ENCODE results near the gene WFS1.

The WFS1 gene

GRCh38 chr4:6324999-6325787 lies 55.5 kb downstream of the WFS1 start:
- no peak for DNase-seq (ENCODE audit: low spot score)

- DNase-seq (ENCODE audit: low spot score): no peak
These were observed 56.2 kb downstream of the WFS1 start for GRCh38 chr4:6325788-6326290.

GRCh38 chr4:6326312-6327060 lies 56.8 kb downstream of the WFS1 start:
- no peak for DNase-seq (ENCODE audit: low spot score)

GRCh38 chr4:6327220-6327917 lies 57.7 kb downstream of the WFS1 start:
- peak; percentile 93 for DNase-seq (ENCODE audit: low spot score)

GRCh38 chr4:6328526-6328925 lies 58.9 kb downstream of the WFS1 start:
- DNase-seq (ENCODE audit: low spot score): no peak

- no peak for DNase-seq (ENCODE audit: low spot score)
These were observed 60.1 kb downstream of the WFS1 start for GRCh38 chr4:6329478-6330383.

GRCh38 chr4:6330384-6330767 lies 60.7 kb downstream of the WFS1 start:
- DNase-seq (ENCODE audit: low spot score): no peak

GRCh38 chr4:6331018-6331417 lies 61.4 kb downstream of the WFS1 start:
- DNase-seq (ENCODE audit: low spot score): no peak

GRCh38 chr4:6331468-6331867 lies 61.8 kb downstream of the WFS1 start:
- no peak for DNase-seq (ENCODE audit: low spot score)

GRCh38 chr4:6332042-6332668 lies 62.5 kb downstream of the WFS1 start:
- peak; percentile 78 for DNase-seq (ENCODE audit: low spot score)

GRCh38 chr4:6332669-6333050 lies 63.0 kb downstream of the WFS1 start:
- no peak for DNase-seq (ENCODE audit: low spot score)

GRCh38 chr4:6333301-6334202 lies 63.9 kb downstream of the WFS1 start:
- no peak for DNase-seq (ENCODE audit: low spot score)

GRCh38 chr4:6334203-6334887 lies 64.7 kb downstream of the WFS1 start:
- DNase-seq (ENCODE audit: low spot score): no peak

- no peak for DNase-seq (ENCODE audit: low spot score)
These were observed 65.5 kb downstream of the WFS1 start for GRCh38 chr4:6335040-6335590.

GRCh38 chr4:6336166-6336565 lies 66.5 kb downstream of the WFS1 start:
- DNase-seq (ENCODE audit: low spot score): no peak

- no peak for DNase-seq (ENCODE audit: low spot score)
These were observed 67.8 kb downstream of the WFS1 start for GRCh38 chr4:6337331-6337935.

GRCh38 chr4:6338175-6338950 lies 68.7 kb downstream of the WFS1 start:
- DNase-seq (ENCODE audit: low spot score): no peak

All from ecto neural progenitor cell (in vitro differentiated cells).